ENCODE results near the gene TMEM176A. TPM values are rescaled to one million over a fixed set of nuclear protein-coding genes. Genes with fewer than 3 reads are reported as not detected.
A peak's percentile ranks its signal among the peaks of the same experiment; 100 is the strongest.
"Not testable (repeated sequence)": the region's sequence is repeated elsewhere in the genome, so short reads cannot be mapped to it uniquely, and the experiment has no call there.

TMEM176A gene
- total RNA-seq = 100 to 1,000 TPM in 1 of 8 experiments, 10 to 100 TPM in 5, 1 to 10 TPM in 1, under 1 TPM in 1; 0.42 to 179 (median 25.6) TPM

- in situ Hi-C loops (cut with MboI; ENCODE audit: low pct_unique_long_range_greater_than_20kb in 2 of 9, low sequenced_read_pairs in 9 of 9, unreplicated experiment in 9 of 9) = no loop called here
- Histone ChIP-seq H3K4me3 (peak within 1 kb of the TSS; percentile 30 to 56 (median 43)), H3K4me1 (replicated peaks in 1 of 2) (peaks cover 3 to 15% of the 10 kb centered on the region in 2 donors), H3K27ac (peak within 1 kb of the TSS; percentile 51 to 69)
- peak in 5 of 8 experiments; percentile 71 to 83 (median 82) for ATAC-seq (replicated peaks in 6 of 8)
- WGBS, 10 experiments = no CpG with 5 or more reads among the region's 54 CpGs
Observed at GRCh38 chr7:150800581-150801241, at the start of gene TMEM176A. Gene TMEM176A (plus strand): TSS chr7:150800769. CDS start chr7:150801551, 782 bp downstream.

GRCh38 chr7:150751702-150752101, 48.9 kb upstream of the TMEM176A start:
- WGBS, 10 experiments = 0 to 100% (median 60%) methylated on average over 1 to 2 of the region's 2 CpGs; no CpG with 5 or more reads in 1 of the 10 experiments
- Histone ChIP-seq H3K4me1 (replicated peaks in 1 of 2) (no peaks in the 10 kb centered on the region), H3K27ac (no peak overlapping the region), H3K4me3 (no peak overlapping the region)
- no peak for ATAC-seq (replicated peaks in 6 of 8)
- in situ Hi-C loops (cut with MboI; ENCODE audit: low pct_unique_long_range_greater_than_20kb in 2 of 9, low sequenced_read_pairs in 9 of 9, unreplicated experiment in 9 of 9) = loop anchor here in 1 of 9 experiments (25.0 kb wide), 1 partner anchor 314 kb away; no protein-coding TSS in a partner anchor

GRCh38 chr7:150753239-150753638, 47.3 kb upstream of the TMEM176A start:
- Histone ChIP-seq H3K4me1 (replicated peaks in 1 of 2) (no peaks in the 10 kb centered on the region), H3K27ac (no peak overlapping the region), H3K4me3 (no peak overlapping the region)
- in situ Hi-C loops (cut with MboI; ENCODE audit: low pct_unique_long_range_greater_than_20kb in 2 of 9, low sequenced_read_pairs in 9 of 9, unreplicated experiment in 9 of 9) = loop anchor here in 1 of 9 experiments (25.0 kb wide), 1 partner anchor 316 kb away; no protein-coding TSS in a partner anchor
- no peak for ATAC-seq (replicated peaks in 6 of 8)
- 0 to 100% (median 60%) methylated on average over 1 to 5 of the region's 6 CpGs; no CpG with 5 or more reads in 3 of the 10 experiments for WGBS, 10 experiments

GRCh38 chr7:150753826-150754603, 46.6 kb upstream of the TMEM176A start:
- Histone ChIP-seq H3K4me1 (replicated peaks in 1 of 2) (no peaks in the 10 kb centered on the region), H3K27ac (no peak overlapping the region), H3K4me3 (no peak overlapping the region)
- 0 to 39% (median 20%) methylated on average over 1 to 3 of the region's 3 CpGs for WGBS, 10 experiments
- in situ Hi-C loops (cut with MboI; ENCODE audit: low pct_unique_long_range_greater_than_20kb in 2 of 9, low sequenced_read_pairs in 9 of 9, unreplicated experiment in 9 of 9) = loop anchor here in 1 of 9 experiments (25.0 kb wide), 1 partner anchor 317 kb away; no protein-coding TSS in a partner anchor
- peak in 2 of 8 experiments; percentile 48 to 55 for ATAC-seq (replicated peaks in 6 of 8)

GRCh38 chr7:150754951-150755350, 45.6 kb upstream of the TMEM176A start:
- in situ Hi-C loops (cut with MboI; ENCODE audit: low pct_unique_long_range_greater_than_20kb in 2 of 9, low sequenced_read_pairs in 9 of 9, unreplicated experiment in 9 of 9) = loop anchor here in 1 of 9 experiments (25.0 kb wide), 1 partner anchor 318 kb away; no protein-coding TSS in a partner anchor
- ATAC-seq (replicated peaks in 6 of 8) = peak in 2 of 8 experiments; percentile 27 to 57
- Histone ChIP-seq H3K4me1 (replicated peaks in 1 of 2) (no peaks in the 10 kb centered on the region), H3K4me3 (no peak overlapping the region), H3K27ac (no peak overlapping the region)

- no peak overlapping the region for H3K27ac ChIP-seq
- in situ Hi-C loops (cut with MboI; ENCODE audit: low pct_unique_long_range_greater_than_20kb in 2 of 9, low sequenced_read_pairs in 9 of 9, unreplicated experiment in 9 of 9) = loop anchor here in 1 of 9 experiments (25.0 kb wide), 1 partner anchor 318 kb away; no protein-coding TSS in a partner anchor
- no peak overlapping the region for H3K4me3 ChIP-seq
- H3K4me1 ChIP-seq (replicated peaks in 1 of 2) = no peaks in the 10 kb centered on the region
- WGBS, 10 experiments = 0 to 92% (median 80%) methylated on average over 1 to 4 of the region's 4 CpGs; no CpG with 5 or more reads in 5 of the 10 experiments
- peak in 2 of 8 experiments; percentile 69 to 86 for ATAC-seq (replicated peaks in 6 of 8)
Observed at GRCh38 chr7:150755473-150756099, 45.0 kb upstream of the TMEM176A start.

- Histone ChIP-seq H3K27ac (no peak overlapping the region), H3K4me1 (replicated peaks in 1 of 2) (no peaks in the 10 kb centered on the region), H3K4me3 (no peak overlapping the region)
- ATAC-seq (replicated peaks in 6 of 8) = no peak
- in situ Hi-C loops (cut with MboI; ENCODE audit: low pct_unique_long_range_greater_than_20kb in 2 of 9, low sequenced_read_pairs in 9 of 9, unreplicated experiment in 9 of 9) = loop anchor here in 1 of 9 experiments (25.0 kb wide), 1 partner anchor 319 kb away; no protein-coding TSS in a partner anchor
- WGBS, 10 experiments = 0 to 71% (median 51%) methylated on average over 1 to 2 of the region's 3 CpGs; no CpG with 5 or more reads in 6 of the 10 experiments
Observed at GRCh38 chr7:150756166-150756565, 44.4 kb upstream of the TMEM176A start.

- Histone ChIP-seq H3K4me1 (replicated peaks in 1 of 2) (no peaks in the 10 kb centered on the region), H3K27ac (no peak overlapping the region), H3K4me3 (no peak overlapping the region)
- peak in 1 of 8 experiments; percentile 17 for ATAC-seq (replicated peaks in 6 of 8)
- WGBS, 10 experiments = 67 to 100% (median 80%) methylated on average over 1 of the region's 1 CpG; no CpG with 5 or more reads in 3 of the 10 experiments
- in situ Hi-C loops (cut with MboI; ENCODE audit: low pct_unique_long_range_greater_than_20kb in 2 of 9, low sequenced_read_pairs in 9 of 9, unreplicated experiment in 9 of 9) = loop anchor here in 1 of 9 experiments (25.0 kb wide), 1 partner anchor 320 kb away; no protein-coding TSS in a partner anchor
Observed at GRCh38 chr7:150756858-150757257, 43.7 kb upstream of the TMEM176A start.

GRCh38 chr7:150759479-150759878, 41.1 kb upstream of the TMEM176A start:
- no peak for ATAC-seq (replicated peaks in 6 of 8)
- in situ Hi-C loops (cut with MboI; ENCODE audit: low pct_unique_long_range_greater_than_20kb in 2 of 9, low sequenced_read_pairs in 9 of 9, unreplicated experiment in 9 of 9) = loop anchor here in 1 of 9 experiments (25.0 kb wide), 1 partner anchor 322 kb away; no protein-coding TSS in a partner anchor
- Histone ChIP-seq H3K27ac (no peak overlapping the region), H3K4me3 (no peak overlapping the region), H3K4me1 (replicated peaks in 1 of 2) (no peaks in the 10 kb centered on the region)
- 0 to 100% (median 38%) methylated on average over 1 of the region's 1 CpG; no CpG with 5 or more reads in 1 of the 10 experiments for WGBS, 10 experiments

- no peak for ATAC-seq (replicated peaks in 6 of 8)
- in situ Hi-C loops (cut with MboI; ENCODE audit: low pct_unique_long_range_greater_than_20kb in 2 of 9, low sequenced_read_pairs in 9 of 9, unreplicated experiment in 9 of 9) = loop anchor here in 1 of 9 experiments (25.0 kb wide), 1 partner anchor 329 kb away; no protein-coding TSS in a partner anchor
- H3K4me1 ChIP-seq (replicated peaks in 1 of 2) = no peaks in the 10 kb centered on the region
- no peak overlapping the region for H3K4me3 ChIP-seq
- H3K27ac ChIP-seq = no peak overlapping the region
Observed at GRCh38 chr7:150766334-150766709, 34.2 kb upstream of the TMEM176A start.

- no peaks in the 10 kb centered on the region for H3K4me1 ChIP-seq (replicated peaks in 1 of 2)
- WGBS, 10 experiments = 20 to 100% (median 67%) methylated on average over 3 to 4 of the region's 4 CpGs; no CpG with 5 or more reads in 1 of the 10 experiments
- no peak overlapping the region for H3K4me3 ChIP-seq
- in situ Hi-C loops (cut with MboI; ENCODE audit: low pct_unique_long_range_greater_than_20kb in 2 of 9, low sequenced_read_pairs in 9 of 9, unreplicated experiment in 9 of 9) = loop anchor here in 1 of 9 experiments (25.0 kb wide), 1 partner anchor 332 kb away; no protein-coding TSS in a partner anchor
- no peak overlapping the region for H3K27ac ChIP-seq
- ATAC-seq (replicated peaks in 6 of 8) = no peak
Observed at GRCh38 chr7:150769768-150770167, 30.8 kb upstream of the TMEM176A start.

GRCh38 chr7:150774131-150774530, 26.4 kb upstream of the TMEM176A start:
- 20 to 63% (median 50%) methylated on average over 1 of the region's 1 CpG; no CpG with 5 or more reads in 5 of the 10 experiments for WGBS, 10 experiments
- not testable (repeated sequence) for H3K4me3 ChIP-seq; H3K4me1 ChIP-seq (replicated peaks in 1 of 2); H3K27ac ChIP-seq; ATAC-seq (replicated peaks in 6 of 8)
- in situ Hi-C loops (cut with MboI; ENCODE audit: low pct_unique_long_range_greater_than_20kb in 2 of 9, low sequenced_read_pairs in 9 of 9, unreplicated experiment in 9 of 9) = loop anchor here in 1 of 9 experiments (25.0 kb wide), 1 partner anchor 337 kb away; no protein-coding TSS in a partner anchor

Measured in motor neuron (in vitro differentiated cells).